Chondrocyte (in vitro differentiated cells): ENCODE measurements around the gene TBL2. TPM values are rescaled to one million over a fixed set of nuclear protein-coding genes. Genes with fewer than 3 reads are reported as not detected.

Source experiments
- DNase-seq: peaks from one replicate; pipeline ENCODE4 v3.0.0; 2021; ENCODE audit warnings: mixed read lengths, low spot score
- H3K27ac Mint-ChIP-seq: one replicate; pipeline ENCODE4 v1.8.0; 2021; ENCODE audit warnings: mild to moderate bottlenecking, moderate library complexity, mixed read lengths; ENCODE audit not compliant: unreplicated experiment
- H3K27me3 Mint-ChIP-seq: 2 replicates; pipeline ENCODE4 v1.8.0; 2021; ENCODE audit warnings: low read depth, mixed read lengths
- H3K36me3 Mint-ChIP-seq: 2 replicates; pipeline ENCODE4 v1.8.0; 2021; ENCODE audit warnings: low read depth, mixed read lengths
- H3K4me1 Mint-ChIP-seq: 2 replicates; pipeline ENCODE4 v1.8.0; 2021; ENCODE audit warnings: low read depth, mild to moderate bottlenecking, mixed read lengths
- H3K4me3 Mint-ChIP-seq: one replicate; pipeline ENCODE4 v1.8.0; 2021; ENCODE audit warnings: mild to moderate bottlenecking, moderate library complexity, mixed read lengths; ENCODE audit not compliant: unreplicated experiment
- H3K9me3 Mint-ChIP-seq: 2 replicates; pipeline ENCODE4 v1.8.0; 2021; ENCODE audit warnings: low read depth, mixed read lengths
- CTCF ChIP-seq: fragments of 200-600 bp; sonication (generic); IDR thresholded peaks from 2 replicates; pipeline ENCODE4 v1.5.0; 2021; ENCODE audit warnings: antibody characterized with exemption, mild to moderate bottlenecking, moderate library complexity
- total RNA-seq: library from RNA; stranded (reverse); gene quantifications from 3 replicates; pipeline ENCODE4 v1.2.1, GENCODE V29; 2021

TBL2 gene
- total RNA-seq, 1 donor from 2014 or later = 50.4 TPM

GRCh38 chr7:73596191-73597065 is 18.0 kb upstream of the TBL2 start:
- no peak for DNase-seq
- Mint-ChIP-seq H3K9me3 (no peaks in the 10 kb centered on the region), H3K36me3 (peaks cover 1% of the 10 kb centered on the region), H3K27me3 (peaks cover 17% of the 10 kb centered on the region), H3K4me1 (no peaks in the 10 kb centered on the region), H3K4me3 (no peak overlapping the region), H3K27ac (no peak overlapping the region)
- no peak for TF ChIP-seq CTCF

- peaks cover 1% of the 10 kb centered on the region for H3K36me3 Mint-ChIP-seq
- DNase-seq = no peak
- H3K27me3 Mint-ChIP-seq = peaks cover 17% of the 10 kb centered on the region
- H3K27ac Mint-ChIP-seq = no peak overlapping the region
- H3K4me1 Mint-ChIP-seq = no peaks in the 10 kb centered on the region
- no peak for TF ChIP-seq CTCF
- no peak overlapping the region for H3K4me3 Mint-ChIP-seq
- H3K9me3 Mint-ChIP-seq = no peaks in the 10 kb centered on the region
Observed at GRCh38 chr7:73595358-73595757, 17.0 kb upstream of the TBL2 start.

GRCh38 chr7:73593207-73594045 is 15.0 kb upstream of the TBL2 start:
- H3K4me3 Mint-ChIP-seq = no peak overlapping the region
- H3K27ac Mint-ChIP-seq = no peak overlapping the region
- H3K9me3 Mint-ChIP-seq = no peaks in the 10 kb centered on the region
- no peak for TF ChIP-seq CTCF
- DNase-seq = no peak
- H3K36me3 Mint-ChIP-seq = peaks cover 1% of the 10 kb centered on the region
- no peaks in the 10 kb centered on the region for H3K4me1 Mint-ChIP-seq
- H3K27me3 Mint-ChIP-seq = peaks cover 12% of the 10 kb centered on the region

GRCh38 chr7:73586911-73587310 is 8.5 kb upstream of the TBL2 start:
- Mint-ChIP-seq H3K4me3 (no peak overlapping the region), H3K36me3 (no peaks in the 10 kb centered on the region), H3K27me3 (no peaks in the 10 kb centered on the region), H3K9me3 (no peaks in the 10 kb centered on the region), H3K27ac (no peak overlapping the region), H3K4me1 (peaks cover 4% of the 10 kb centered on the region)
- no peak for DNase-seq
- TF ChIP-seq CTCF = no peak

GRCh38 chr7:73585196-73585595 is 6.8 kb upstream of the TBL2 start:
- H3K36me3 Mint-ChIP-seq = no peaks in the 10 kb centered on the region
- H3K27me3 Mint-ChIP-seq = no peaks in the 10 kb centered on the region
- no peak overlapping the region for H3K4me3 Mint-ChIP-seq
- H3K4me1 Mint-ChIP-seq = peaks cover 4% of the 10 kb centered on the region
- no peak for TF ChIP-seq CTCF
- DNase-seq = no peak
- no peaks in the 10 kb centered on the region for H3K9me3 Mint-ChIP-seq
- H3K27ac Mint-ChIP-seq = no peak overlapping the region
